Measurements from ENCODE around the gene CCNF.

DNA sequence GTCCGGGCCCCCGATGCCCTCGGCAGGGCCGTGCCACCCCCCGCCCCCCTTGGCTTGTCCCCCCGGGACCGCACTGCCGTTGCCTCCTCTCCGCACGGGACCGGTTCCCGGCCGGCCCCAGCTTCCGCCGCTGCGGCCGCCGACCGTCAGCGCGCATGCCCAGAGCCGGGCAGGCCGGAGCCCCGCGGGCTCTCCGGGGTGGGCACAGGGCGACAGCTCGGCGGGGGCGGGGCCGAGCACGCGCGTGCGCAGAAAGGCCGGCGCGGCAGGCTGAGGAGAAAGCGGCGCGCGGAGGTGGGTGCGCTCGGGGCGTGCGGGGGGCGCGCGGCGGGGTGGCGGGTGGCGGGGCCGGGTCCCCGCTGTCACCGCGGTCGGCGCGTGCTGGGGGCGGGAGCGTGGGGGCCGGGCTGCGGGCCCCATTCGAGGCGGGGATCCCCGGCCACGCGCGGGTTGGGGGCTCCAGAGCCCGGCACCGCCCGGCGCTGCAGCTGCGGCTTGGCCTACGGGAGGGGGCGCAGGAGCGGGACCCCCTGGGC is 45.7 kb downstream of the CCNF start, which contains the start of gene TBC1D24:
- TF ChIP-seq CTCF (IDR thresholded peaks at IDR 0.05) (no peak), POLR2AphosphoS5 (IDR thresholded peaks at IDR 0.05; ENCODE audit: low read depth, low read length) (0 out of 2 replicates have a peak, but pooled peaks have one; percentile 41), TCF7L2 (IDR thresholded peaks at IDR 0.05; ENCODE audit: low read depth, low read length) (no peak), SIN3A (IDR thresholded peaks at IDR 0.05; ENCODE audit: borderline replicate concordance, insufficient read depth, low read depth, low read length) (no peak; the same call in 1 of the 2 replicates)
- TF ChIP-seq, protein P1, sequence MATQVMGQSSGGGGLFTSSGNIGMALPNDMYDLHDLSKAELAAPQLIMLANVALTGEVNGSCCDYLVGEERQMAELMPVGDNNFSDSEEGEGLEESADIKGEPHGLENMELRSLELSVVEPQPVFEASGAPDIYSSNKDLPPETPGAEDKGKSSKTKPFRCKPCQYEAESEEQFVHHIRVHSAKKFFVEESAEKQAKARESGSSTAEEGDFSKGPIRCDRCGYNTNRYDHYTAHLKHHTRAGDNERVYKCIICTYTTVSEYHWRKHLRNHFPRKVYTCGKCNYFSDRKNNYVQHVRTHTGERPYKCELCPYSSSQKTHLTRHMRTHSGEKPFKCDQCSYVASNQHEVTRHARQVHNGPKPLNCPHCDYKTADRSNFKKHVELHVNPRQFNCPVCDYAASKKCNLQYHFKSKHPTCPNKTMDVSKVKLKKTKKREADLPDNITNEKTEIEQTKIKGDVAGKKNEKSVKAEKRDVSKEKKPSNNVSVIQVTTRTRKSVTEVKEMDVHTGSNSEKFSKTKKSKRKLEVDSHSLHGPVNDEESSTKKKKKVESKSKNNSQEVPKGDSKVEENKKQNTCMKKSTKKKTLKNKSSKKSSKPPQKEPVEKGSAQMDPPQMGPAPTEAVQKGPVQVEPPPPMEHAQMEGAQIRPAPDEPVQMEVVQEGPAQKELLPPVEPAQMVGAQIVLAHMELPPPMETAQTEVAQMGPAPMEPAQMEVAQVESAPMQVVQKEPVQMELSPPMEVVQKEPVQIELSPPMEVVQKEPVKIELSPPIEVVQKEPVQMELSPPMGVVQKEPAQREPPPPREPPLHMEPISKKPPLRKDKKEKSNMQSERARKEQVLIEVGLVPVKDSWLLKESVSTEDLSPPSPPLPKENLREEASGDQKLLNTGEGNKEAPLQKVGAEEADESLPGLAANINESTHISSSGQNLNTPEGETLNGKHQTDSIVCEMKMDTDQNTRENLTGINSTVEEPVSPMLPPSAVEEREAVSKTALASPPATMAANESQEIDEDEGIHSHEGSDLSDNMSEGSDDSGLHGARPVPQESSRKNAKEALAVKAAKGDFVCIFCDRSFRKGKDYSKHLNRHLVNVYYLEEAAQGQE (IDR thresholded peaks at IDR 0.05; ENCODE audit: insufficient read depth in 1 of 2, low read depth in 2 of 2, low read length in 1 of 2) = no peak

All from Panc1 (cell line).